H9 (cell line): ENCODE measurements around the gene FGFR1OP2. TPM values are rescaled to one million over a fixed set of nuclear protein-coding genes. Genes with fewer than 3 reads are reported as not detected.
A peak's percentile ranks its signal among the peaks of the same experiment; 100 is the strongest.

ENCODE experiments used
- DNase-seq: peaks from one replicate; pipeline ENCODE4 v3.0.0-alpha.2; 2017
- H2AFZ ChIP-seq: one replicate; pipeline ENCODE4 v1.6.1; 2013; ENCODE audit warnings: mild to moderate bottlenecking, low read length, control low read depth, moderate library complexity
- H2AK5ac ChIP-seq: 2 replicates; pipeline ENCODE4 v1.6.1; 2013; ENCODE audit warnings: low read length, control low read depth, mixed read lengths; ENCODE audit not compliant: insufficient read length
- H2BK120ac ChIP-seq: one replicate; pipeline ENCODE4 v1.6.1; 2013; ENCODE audit warnings: low read depth, mild to moderate bottlenecking, low read length, control low read depth, inconsistent platforms; ENCODE audit not compliant: poor library complexity, severe bottlenecking
- H2BK12ac ChIP-seq: 2 replicates; pipeline ENCODE4 v1.6.1; 2013; ENCODE audit warnings: low read length, control low read depth, mixed read lengths, low read depth; ENCODE audit not compliant: insufficient read length
- H2BK15ac ChIP-seq: 2 replicates; pipeline ENCODE4 v1.6.1; 2013; ENCODE audit warnings: low read depth, low read length, control low read depth
- H2BK20ac ChIP-seq: one replicate; pipeline ENCODE4 v1.6.1; 2013; ENCODE audit warnings: low read depth, mild to moderate bottlenecking, low read length, control low read depth, inconsistent platforms; ENCODE audit not compliant: poor library complexity, severe bottlenecking
- H2BK5ac ChIP-seq: 2 replicates; pipeline ENCODE4 v1.6.1; 2013; ENCODE audit warnings: low read length, control low read depth, mixed read lengths; ENCODE audit not compliant: insufficient read length
- H3K14ac ChIP-seq: 2 replicates; pipeline ENCODE4 v1.6.1; 2013; ENCODE audit warnings: low read length, control low read depth; ENCODE audit not compliant: insufficient read depth
- H3K18ac ChIP-seq: 2 replicates; pipeline ENCODE4 v1.6.1; 2013; ENCODE audit warnings: low read depth, mild to moderate bottlenecking, mixed read lengths, low read length, control low read depth; ENCODE audit not compliant: insufficient read length
- H3K23ac ChIP-seq: 2 replicates; pipeline ENCODE4 v1.6.1; 2013; ENCODE audit warnings: low read length, control low read depth, mixed read lengths, low read depth; ENCODE audit not compliant: insufficient read length
- H3K23me2 ChIP-seq: 2 replicates; pipeline ENCODE4 v1.6.1; 2013; ENCODE audit warnings: low read depth, mild to moderate bottlenecking, mixed read lengths, low read length, control low read depth; ENCODE audit not compliant: insufficient read length, poor library complexity, severe bottlenecking
- H3K27ac ChIP-seq: 2 replicates; pipeline ENCODE4 v1.5.1; 2013; ENCODE audit warnings: low read length, control low read depth, mixed read lengths, low read depth; ENCODE audit not compliant: insufficient read length
- H3K27me3 ChIP-seq: 2 replicates; pipeline ENCODE4 v1.6.1; 2013; ENCODE audit warnings: low read length, control low read depth, inconsistent platforms; ENCODE audit not compliant: insufficient read depth
- H3K4ac ChIP-seq: 2 replicates; pipeline ENCODE4 v1.6.1; 2013; ENCODE audit warnings: low read depth, mild to moderate bottlenecking, control low read depth, inconsistent platforms, low read length, moderate library complexity
- H3K4me1 ChIP-seq: 2 replicates; pipeline ENCODE4 v1.6.1; 2013; ENCODE audit warnings: low read length, control low read depth, inconsistent platforms; ENCODE audit not compliant: insufficient read depth
- H3K4me2 ChIP-seq: 2 replicates; pipeline ENCODE4 v1.6.1; 2013; ENCODE audit warnings: low read length, control low read depth, mixed read lengths; ENCODE audit not compliant: insufficient read length, insufficient read depth
- H3K56ac ChIP-seq: 2 replicates; pipeline ENCODE4 v1.6.1; 2013; ENCODE audit warnings: low read depth, mild to moderate bottlenecking, mixed read lengths, low read length, control low read depth; ENCODE audit not compliant: insufficient read length
- H3K79me1 ChIP-seq: 2 replicates; pipeline ENCODE4 v1.6.1; 2013; ENCODE audit warnings: low read depth, mild to moderate bottlenecking, moderate library complexity, low read length, control low read depth, inconsistent platforms; ENCODE audit not compliant: insufficient read depth, poor library complexity, severe bottlenecking
- H3K79me2 ChIP-seq: 2 replicates; pipeline ENCODE4 v1.6.1; 2013; ENCODE audit warnings: low read length, control low read depth, inconsistent platforms; ENCODE audit not compliant: insufficient read depth
- H3K9ac ChIP-seq: 2 replicates; pipeline ENCODE4 v1.6.1; 2013; ENCODE audit warnings: low read length, control low read depth, mixed read lengths; ENCODE audit not compliant: insufficient read length; ENCODE audit errors: extremely low read depth
- H3K9me3 ChIP-seq: one replicate; pipeline ENCODE4 v1.6.1; 2013; ENCODE audit warnings: low read depth, low read length, inconsistent platforms; ENCODE audit not compliant: control insufficient read depth
- H3T11ph ChIP-seq: one replicate; pipeline ENCODE4 v1.6.1; 2013; ENCODE audit warnings: mild to moderate bottlenecking, low read length, control low read depth, inconsistent platforms
- H4K20me1 ChIP-seq: one replicate; pipeline ENCODE4 v1.6.1; 2013; ENCODE audit not compliant: control insufficient read depth, insufficient read length, insufficient read depth
- H4K5ac ChIP-seq: 2 replicates; pipeline ENCODE4 v1.6.1; 2013; ENCODE audit warnings: low read depth, mild to moderate bottlenecking, mixed read lengths, low read length, control low read depth; ENCODE audit not compliant: insufficient read length
- H4K8ac ChIP-seq: replicated peaks from 2 replicates; pipeline ENCODE4 v1.6.1; 2013; ENCODE audit warnings: low read length, control low read depth, mixed read lengths, low read depth; ENCODE audit not compliant: insufficient read length
- H4K91ac ChIP-seq: 2 replicates; pipeline ENCODE4 v1.6.1; 2013; ENCODE audit warnings: low read depth, mild to moderate bottlenecking, moderate library complexity, mixed read lengths, low read length, control low read depth; ENCODE audit not compliant: insufficient read length
- H3K27ac Mint-ChIP-seq, 3 experiments: 2 replicates in 2 of 3; 3 replicates in 1 of 3; pipeline ENCODE4 v1.8.0; 2020 to 2021; ENCODE audit warnings: mixed read lengths in 3 of 3, mild to moderate bottlenecking in 1 of 3, moderate library complexity in 1 of 3
- H3K27me3 Mint-ChIP-seq: 2 replicates; pipeline ENCODE4 v1.8.0; 2021; ENCODE audit warnings: low read depth, mild to moderate bottlenecking, moderate library complexity, mixed read lengths
- H3K36me3 Mint-ChIP-seq, 3 experiments: 2 replicates in 2 of 3; 3 replicates in 1 of 3; pipeline ENCODE4 v1.8.0; 2020 to 2021; ENCODE audit warnings: low read depth in 3 of 3, mixed read lengths in 3 of 3; ENCODE audit not compliant: insufficient read depth in 1 of 3
- H3K4me1 Mint-ChIP-seq, 2 experiments: 2 replicates each; pipeline ENCODE4 v1.8.0; 2020; ENCODE audit warnings: mixed read lengths in 2 of 2
- H3K4me3 Mint-ChIP-seq, 2 experiments: 2 replicates in 1 of 2; 3 replicates in 1 of 2; pipeline ENCODE4 v1.8.0; 2020 to 2021; ENCODE audit warnings: mild to moderate bottlenecking in 2 of 2, mixed read lengths in 2 of 2, moderate library complexity in 1 of 2
- H3K9me3 Mint-ChIP-seq, 2 experiments: 2 replicates in 1 of 2; 3 replicates in 1 of 2; pipeline ENCODE4 v1.8.0; 2020; ENCODE audit warnings: mild to moderate bottlenecking in 2 of 2, mixed read lengths in 2 of 2, moderate library complexity in 1 of 2
- CTCF ChIP-seq: fragments of 200-600 bp; sonication (generic); conservative IDR thresholded peaks from 3 replicates; pipeline ENCODE4 v1.8.0; 2021; ENCODE audit warnings: antibody characterized with exemption, mild to moderate bottlenecking
- WGBS: extraction: QIAGEN DNeasy Blood & Tissue Kit; methylation state at CpG from one replicate; pipeline ENCODE4 v1.1.7; 2013; ENCODE audit warnings: missing lambda C conversion rate, low lambda C conversion rate, mixed read lengths; ENCODE audit not compliant: insufficient read length; ENCODE audit errors: extremely low coverage; 5-methylcytosine and 5-hydroxymethylcytosine counted together
- total RNA-seq: library from RNA; stranded (reverse); gene quantifications from 2 replicates; pipeline ENCODE4 v1.2.1, GENCODE V29; 2021

Gene FGFR1OP2
- total RNA-seq, 1 experiment from 2014 or later = 30.0 TPM

- Histone ChIP-seq H3K23ac (no peak overlapping the region), H4K5ac (no peak overlapping the region), H3K9ac (no peak overlapping the region), H3K79me2 (peaks cover 4% of the 10 kb centered on the region), H3K4me2 (no peak overlapping the region), H3T11ph (no peak overlapping the region), H2BK120ac (no peak overlapping the region), H4K91ac (no peak overlapping the region), H3K56ac (no peak overlapping the region), H3K14ac (no peak overlapping the region), H3K9me3 (no peaks in the 10 kb centered on the region), H2BK5ac (no peak overlapping the region), H3K27ac (no peak overlapping the region), H3K4ac (no peak overlapping the region), H3K18ac (no peak overlapping the region), H4K8ac (no peak overlapping the region), H2BK12ac (no peak overlapping the region), H3K23me2 (no peaks in the 10 kb centered on the region), H2BK15ac (no peak overlapping the region), H3K79me1 (peaks cover 5% of the 10 kb centered on the region), H3K4me1 (peaks cover 2% of the 10 kb centered on the region; the same call in 1 of the 2 replicates), H4K20me1 (no peaks in the 10 kb centered on the region), H3K27me3 (no peaks in the 10 kb centered on the region), H2AFZ (no peak overlapping the region), H2BK20ac (no peak overlapping the region), H2AK5ac (no peak overlapping the region)
- H3K9me3 Mint-ChIP-seq = no peaks in the 10 kb centered on the region
- WGBS = 100% methylated on average over 2 of the region's 5 CpGs
- H3K36me3 Mint-ChIP-seq = peaks cover 6 to 29% (median 22%) of the 10 kb centered on the region in 3 experiments; a peak in 5 of 7 replicates
- no peak for TF ChIP-seq CTCF
- peaks cover 6 to 13% of the 10 kb centered on the region in 2 experiments for H3K4me1 Mint-ChIP-seq
- H3K27me3 Mint-ChIP-seq = no peaks in the 10 kb centered on the region
- peak overlapping the region in 1 of 3 experiments; percentile 6; a peak in 2 of 7 replicates for H3K27ac Mint-ChIP-seq
- no peak for DNase-seq
- no peak overlapping the region for H3K4me3 Mint-ChIP-seq
These were observed 63.4 kb downstream of the FGFR1OP2 start for GRCh38 chr12:27001663-27002062.
